B cell (primary cell): Measurements from ENCODE around the gene CMC2. TPM values are rescaled to one million over a fixed set of nuclear protein-coding genes. Genes with fewer than 3 reads are reported as not detected.

ENCODE experiments used
- ATAC-seq: fragments of 200-7000 bp; cut with Tn5 transposase; one replicate; pipeline ENCODE4 v1.10.0; 2021; ENCODE audit warnings: low read depth, mild to moderate bottlenecking, moderate number of reproducible peaks, moderate library complexity
- CTCF ChIA-PET: fragments of 350-600 bp; sonication (Branson Sonifier 250); formaldehyde crosslinking; loops from one replicate; lab custom pipeline; 2021; ENCODE audit warnings: antibody characterized with exemption, inconsistent platforms; lab: Charles Lee
- POLR2A ChIA-PET: fragments of 350-600 bp; sonication (Branson Sonifier 250); formaldehyde crosslinking; loops from one replicate; lab custom pipeline; 2021; ENCODE audit warnings: antibody characterized with exemption; lab: Charles Lee
- DNase-seq: peaks from one replicate; pipeline ENCODE4 v3.0.0; 2013
- H2AFZ ChIP-seq: 2 replicates; pipeline ENCODE4 v1.6.1; 2012; ENCODE audit warnings: mild to moderate bottlenecking, low read depth, low read length; ENCODE audit not compliant: insufficient read depth, poor library complexity, severe bottlenecking
- H3K27ac ChIP-seq, 2 donors: 1 replicate in 1 of 2; 2 replicates in 1 of 2; pipeline ENCODE4 v1.5.1; 2012 to 2013; ENCODE audit warnings: low read length in 2 of 2, mild to moderate bottlenecking in 2 of 2, moderate library complexity in 1 of 2
- H3K27me3 ChIP-seq, 4 experiments: fragments of 200-600 bp in 1 of 4; sonication (generic) in 1 of 4; replicated peaks in 1 of 4; 1 replicate in 2 of 4; 2 replicates in 2 of 4; pipeline versions ENCODE4 v1.6.1 to v1.7.0; 2013 to 2016; ENCODE audit warnings: low read length in 3 of 4, mild to moderate bottlenecking in 2 of 4, mixed read lengths in 1 of 4, moderate library complexity in 1 of 4; ENCODE audit not compliant: insufficient read depth in 4 of 4, control insufficient read depth in 3 of 4; ENCODE audit errors: control extremely low read depth in 1 of 4
- H3K36me3 ChIP-seq, 2 experiments: replicated peaks in 1 of 2; 1 replicate in 1 of 2; 2 replicates in 1 of 2; pipeline versions ENCODE4 v1.6.1 to v1.7.1; 2013; ENCODE audit warnings: low read length in 1 of 2; ENCODE audit not compliant: insufficient read depth in 2 of 2, control insufficient read depth in 1 of 2; ENCODE audit errors: control extremely low read depth in 1 of 2, extremely low read depth in 1 of 2
- H3K4me1 ChIP-seq, 2 donors: fragments of 200-600 bp in 1 of 2; sonication (generic) in 1 of 2; 1 replicate in 1 of 2; 2 replicates in 1 of 2; pipeline versions ENCODE4 v1.5.1 to v1.6.1; 2013 to 2017; ENCODE audit warnings: low read length in 2 of 2; ENCODE audit not compliant: control insufficient read depth in 2 of 2, insufficient read depth in 2 of 2
- H3K4me2 ChIP-seq: replicated peaks from 2 replicates; pipeline ENCODE3; 2012; ENCODE audit warnings: mild to moderate bottlenecking, low read depth, low read length; ENCODE audit not compliant: poor library complexity, severe bottlenecking
- H3K4me3 ChIP-seq, 5 experiments: fragments of 200-600 bp in 1 of 5; sonication (generic) in 1 of 5; 1 replicate in 3 of 5; 2 replicates in 2 of 5; pipeline versions ENCODE4 v1.5.1 to v1.7.0; 2011 to 2016; ENCODE audit warnings: low read length in 4 of 5, mild to moderate bottlenecking in 4 of 5, low read depth in 2 of 5, control low read depth in 1 of 5, moderate library complexity in 1 of 5; ENCODE audit not compliant: insufficient read depth in 1 of 5; ENCODE audit errors: control extremely low read depth in 1 of 5, extremely low read depth in 1 of 5
- H3K79me2 ChIP-seq: fragments of 200-600 bp; sonication (generic); one replicate; pipeline ENCODE4 v1.6.0; 2016; ENCODE audit warnings: low read length; ENCODE audit not compliant: control insufficient read depth, insufficient read depth
- H3K9ac ChIP-seq: fragments of 200-600 bp; sonication (generic); 2 replicates; pipeline ENCODE4 v1.6.1; 2017; ENCODE audit warnings: mild to moderate bottlenecking, low read length, moderate library complexity
- H3K9me3 ChIP-seq, 3 donors: one replicate each; pipeline versions ENCODE4 v1.6.1 to v1.7.1; 2013; ENCODE audit warnings: low read length in 2 of 3; ENCODE audit not compliant: control insufficient read depth in 2 of 3, insufficient read depth in 1 of 3; ENCODE audit errors: control extremely low read depth in 1 of 3
- H4K20me1 ChIP-seq: 2 replicates; pipeline ENCODE4 v1.6.0; 2012; ENCODE audit warnings: mild to moderate bottlenecking, low read length; ENCODE audit not compliant: insufficient read depth, control insufficient read depth, poor library complexity, severe bottlenecking
- H3K27ac Mint-ChIP-seq: one replicate; pipeline ENCODE4 v1.8.0; 2021; ENCODE audit warnings: mixed read lengths
- H3K27me3 Mint-ChIP-seq: one replicate; pipeline ENCODE4 v1.8.0; 2021; ENCODE audit warnings: mixed read lengths
- H3K4me1 Mint-ChIP-seq: one replicate; pipeline ENCODE4 v1.8.0; 2021; ENCODE audit warnings: mixed read lengths
- H3K4me3 Mint-ChIP-seq: one replicate; pipeline ENCODE4 v1.8.0; 2021; ENCODE audit warnings: mixed read lengths
- H3K9me3 Mint-ChIP-seq: one replicate; pipeline ENCODE4 v1.8.0; 2022; ENCODE audit warnings: mixed read lengths; ENCODE audit not compliant: insufficient read depth
- EZH2 ChIP-seq: IDR thresholded peaks from 2 replicates; pipeline ENCODE4 v1.6.1; 2012; ENCODE audit warnings: borderline replicate concordance, low read depth, mild to moderate bottlenecking, moderate library complexity, low read length; ENCODE audit not compliant: insufficient read depth, poor library complexity, severe bottlenecking
- WGBS: methylation state at CpG from one replicate; pipeline ENCODE4 v1.1.5; 2013; ENCODE audit warnings: missing lambda C conversion rate; ENCODE audit not compliant: insufficient coverage; 5-methylcytosine and 5-hydroxymethylcytosine counted together
- intact Hi-C: fragments of 100-400 bp; cut with micrococcal nuclease; formaldehyde crosslinking; loops from one replicate; pipeline ENCODE4 v1.10.0; 2022
- polyA plus RNA-seq: library from polyadenylated mRNA; depleted of rRNA; stranded (reverse); fragments of >200 nt; gene quantifications from 2 replicates; pipeline ENCODE4 v1.2.3, GENCODE V29; 2012
- total RNA-seq, 2 donors: library from RNA; stranded (reverse); fragments of 120-200 nt in 1 of 2; gene quantifications; 1 replicate in 1 of 2; 2 replicates in 1 of 2; pipeline versions ENCODE4 v1.2.3 to v1.2.4, GENCODE V29; 2013 to 2022
- TF ChIP-seq, protein P1 (sequence below): fragments of 200-600 bp; IDR thresholded peaks from one replicate; pipeline ENCODE4 v1.8.0; 2022; ENCODE audit warnings: antibody characterized with exemption, mild to moderate bottlenecking

CMC2 gene
- total and polyA plus RNA-seq, 2 donors (not counting 1 experiment from before 2014, with no cell fraction given), result 21.4 to 40.8 TPM

DNA sequence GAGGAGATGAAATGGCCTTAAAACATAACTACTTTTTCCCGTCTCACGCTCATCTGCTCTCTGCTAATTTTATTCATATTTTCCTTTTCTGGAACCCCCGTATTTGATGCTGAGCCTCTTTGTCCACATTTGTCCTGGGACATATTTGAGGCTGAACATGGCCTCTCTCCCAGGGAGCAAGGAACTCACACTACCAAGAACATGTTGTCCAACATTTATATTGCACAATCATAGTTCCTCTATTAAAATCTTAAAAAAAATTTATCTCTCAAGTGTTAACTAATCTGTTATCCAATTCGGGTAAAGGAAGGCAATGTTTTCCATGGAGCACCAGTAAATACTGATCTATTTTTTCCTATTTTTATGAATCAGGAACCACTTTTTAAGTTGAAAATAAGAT is 60.2 kb downstream of the CMC2 start:
- peaks cover 0 to 3% of the 10 kb centered on the region in 2 donors for H3K4me1 ChIP-seq
- no peak overlapping the region for H3K9ac ChIP-seq
- POLR2A ChIA-PET, result no interaction called here
- Mint-ChIP-seq H3K4me3 (no peak overlapping the region), H3K9me3 (peaks cover 2% of the 10 kb centered on the region), H3K27me3 (peaks cover 24% of the 10 kb centered on the region), H3K4me1 (peaks cover 4% of the 10 kb centered on the region), H3K27ac (no peak overlapping the region)
- H2AFZ ChIP-seq, result no peak overlapping the region
- peaks cover 0 to 12% (median 0%) of the 10 kb centered on the region in 3 donors for H3K9me3 ChIP-seq
- intact Hi-C loops, result no loop called here
- H4K20me1 ChIP-seq, result no peaks in the 10 kb centered on the region
- no peaks in the 10 kb centered on the region for H3K79me2 ChIP-seq
- 100% methylated on average over 3 of the region's 4 CpGs for WGBS
- TF ChIP-seq EZH2, result no peak
- TF ChIP-seq, protein P1, sequence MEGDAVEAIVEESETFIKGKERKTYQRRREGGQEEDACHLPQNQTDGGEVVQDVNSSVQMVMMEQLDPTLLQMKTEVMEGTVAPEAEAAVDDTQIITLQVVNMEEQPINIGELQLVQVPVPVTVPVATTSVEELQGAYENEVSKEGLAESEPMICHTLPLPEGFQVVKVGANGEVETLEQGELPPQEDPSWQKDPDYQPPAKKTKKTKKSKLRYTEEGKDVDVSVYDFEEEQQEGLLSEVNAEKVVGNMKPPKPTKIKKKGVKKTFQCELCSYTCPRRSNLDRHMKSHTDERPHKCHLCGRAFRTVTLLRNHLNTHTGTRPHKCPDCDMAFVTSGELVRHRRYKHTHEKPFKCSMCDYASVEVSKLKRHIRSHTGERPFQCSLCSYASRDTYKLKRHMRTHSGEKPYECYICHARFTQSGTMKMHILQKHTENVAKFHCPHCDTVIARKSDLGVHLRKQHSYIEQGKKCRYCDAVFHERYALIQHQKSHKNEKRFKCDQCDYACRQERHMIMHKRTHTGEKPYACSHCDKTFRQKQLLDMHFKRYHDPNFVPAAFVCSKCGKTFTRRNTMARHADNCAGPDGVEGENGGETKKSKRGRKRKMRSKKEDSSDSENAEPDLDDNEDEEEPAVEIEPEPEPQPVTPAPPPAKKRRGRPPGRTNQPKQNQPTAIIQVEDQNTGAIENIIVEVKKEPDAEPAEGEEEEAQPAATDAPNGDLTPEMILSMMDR, result no peak
- no peak for DNase-seq
- H3K4me2 ChIP-seq, result no peak overlapping the region
- CTCF ChIA-PET, result no interaction called here
- no peak for ATAC-seq
- no peak overlapping the region for H3K27ac ChIP-seq
- peaks cover 0 to 4% (median 1%) of the 10 kb centered on the region in 4 experiments for H3K27me3 ChIP-seq
- H3K36me3 ChIP-seq, result no peaks in the 10 kb centered on the region
- H3K4me3 ChIP-seq, result no peak overlapping the region

DNA sequence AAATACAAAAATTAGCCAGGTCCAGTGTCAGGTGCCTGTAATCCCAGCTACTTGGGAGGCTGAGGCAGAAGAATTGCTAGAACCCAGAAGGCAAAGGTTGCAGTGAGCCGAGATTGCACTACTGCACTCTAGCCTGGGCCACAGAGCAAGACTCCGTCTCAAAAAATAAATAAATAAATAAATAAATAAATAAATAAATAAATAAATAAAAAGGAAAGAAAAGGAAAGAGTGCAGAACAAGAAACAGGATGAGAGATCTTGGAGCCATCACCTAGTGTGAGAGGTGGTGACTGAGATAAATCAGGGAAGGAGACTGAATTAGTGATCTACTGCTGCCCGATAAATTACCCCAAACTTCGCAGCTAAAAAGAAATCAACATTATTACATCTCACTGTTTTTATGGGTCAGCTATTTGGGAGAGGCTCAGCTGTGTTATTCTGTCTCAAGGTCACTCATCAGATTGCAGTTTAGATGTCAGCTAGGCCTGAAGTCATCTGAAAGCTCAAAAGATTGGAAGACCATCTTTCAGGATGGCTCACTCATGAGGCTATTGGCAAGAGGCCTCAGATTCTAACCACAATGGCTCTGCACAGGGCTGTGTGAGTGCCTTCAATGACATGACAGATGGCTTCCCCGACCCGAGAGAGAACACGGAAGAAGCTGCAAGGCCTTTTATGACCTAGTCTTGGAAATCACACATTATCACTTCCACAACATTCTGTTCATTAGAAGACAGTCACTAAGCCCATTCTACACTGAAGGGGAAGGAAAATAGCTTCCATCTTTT is 66.4 kb downstream of the CMC2 start:
- ChIA-PET POLR2A (no interaction called here), CTCF (interaction anchor here (1.0 kb wide), 1 partner anchor 10 kb away, joined by 4 read pairs; no protein-coding TSS in a partner anchor)
- H3K4me1 Mint-ChIP-seq, result no peaks in the 10 kb centered on the region
- Histone ChIP-seq H3K4me1 (no peaks in the 10 kb centered on the region), H3K27ac (no peak overlapping the region), H3K36me3 (no peaks in the 10 kb centered on the region), H4K20me1 (no peaks in the 10 kb centered on the region), H3K9me3 (peaks cover 0 to 12% (median 0%) of the 10 kb centered on the region in 3 donors), H3K4me2 (no peak overlapping the region), H2AFZ (no peak overlapping the region), H3K27me3 (peaks cover 0 to 3% (median 0%) of the 10 kb centered on the region in 4 experiments), H3K79me2 (no peaks in the 10 kb centered on the region), H3K4me3 (no peak overlapping the region), H3K9ac (no peak overlapping the region)
- peaks cover 15% of the 10 kb centered on the region for H3K27me3 Mint-ChIP-seq
- DNase-seq (no peak), ATAC-seq (no peak)
- peaks cover 2% of the 10 kb centered on the region for H3K9me3 Mint-ChIP-seq
- intact Hi-C loops, result no loop called here
- H3K4me3 Mint-ChIP-seq, result no peak overlapping the region
- TF ChIP-seq, protein P1, result no peak
- no peak for TF ChIP-seq EZH2
- 56% methylated on average over 3 of the region's 7 CpGs for WGBS
- no peak overlapping the region for H3K27ac Mint-ChIP-seq
